Endothelial cell (in vitro differentiated cells): ENCODE results near the gene CFAP58. TPM values are rescaled to one million over a fixed set of nuclear protein-coding genes. Genes with fewer than 3 reads are reported as not detected.

Experiments
- DNase-seq: peaks from one replicate; pipeline ENCODE4 v3.0.0; 2021; ENCODE audit warnings: low spot score
- H3K27ac Mint-ChIP-seq: one replicate; pipeline ENCODE4 v1.8.0; 2021; ENCODE audit warnings: mixed read lengths, inconsistent platforms; ENCODE audit not compliant: unreplicated experiment
- H3K27me3 Mint-ChIP-seq: one replicate; pipeline ENCODE4 v1.8.0; 2021; ENCODE audit warnings: mild to moderate bottlenecking, moderate library complexity, mixed read lengths, inconsistent platforms; ENCODE audit not compliant: unreplicated experiment
- H3K36me3 Mint-ChIP-seq: one replicate; pipeline ENCODE4 v1.8.0; 2021; ENCODE audit warnings: mild to moderate bottlenecking, low read depth, mixed read lengths, inconsistent platforms; ENCODE audit not compliant: unreplicated experiment
- H3K4me1 Mint-ChIP-seq: one replicate; pipeline ENCODE4 v1.8.0; 2021; ENCODE audit warnings: mild to moderate bottlenecking, mixed read lengths, inconsistent platforms; ENCODE audit not compliant: unreplicated experiment
- H3K4me3 Mint-ChIP-seq: one replicate; pipeline ENCODE4 v1.8.0; 2021; ENCODE audit warnings: mild to moderate bottlenecking, mixed read lengths, inconsistent platforms; ENCODE audit not compliant: unreplicated experiment
- H3K9me3 Mint-ChIP-seq: one replicate; pipeline ENCODE4 v1.8.0; 2021; ENCODE audit warnings: mixed read lengths, inconsistent platforms; ENCODE audit not compliant: unreplicated experiment
- total RNA-seq: library from RNA; stranded (reverse); fragmentation: NEBNext Ultra II Directional; extraction: Animal tissue kit (Norgen Biotek cat#: 25700); gene quantifications from one replicate; pipeline ENCODE4 v1.2.1, GENCODE V29; 2021; ENCODE audit not compliant: unreplicated experiment
- TF ChIP-seq, protein P1 (sequence below): fragments of 200-600 bp; sonication (generic); IDR thresholded peaks from one replicate; pipeline ENCODE4 v1.5.0; 2021; ENCODE audit warnings: antibody characterized with exemption; ENCODE audit not compliant: unreplicated experiment

The CFAP58 gene
- total RNA-seq, 1 donor from 2014 or later, result 0.28 TPM

DNA sequence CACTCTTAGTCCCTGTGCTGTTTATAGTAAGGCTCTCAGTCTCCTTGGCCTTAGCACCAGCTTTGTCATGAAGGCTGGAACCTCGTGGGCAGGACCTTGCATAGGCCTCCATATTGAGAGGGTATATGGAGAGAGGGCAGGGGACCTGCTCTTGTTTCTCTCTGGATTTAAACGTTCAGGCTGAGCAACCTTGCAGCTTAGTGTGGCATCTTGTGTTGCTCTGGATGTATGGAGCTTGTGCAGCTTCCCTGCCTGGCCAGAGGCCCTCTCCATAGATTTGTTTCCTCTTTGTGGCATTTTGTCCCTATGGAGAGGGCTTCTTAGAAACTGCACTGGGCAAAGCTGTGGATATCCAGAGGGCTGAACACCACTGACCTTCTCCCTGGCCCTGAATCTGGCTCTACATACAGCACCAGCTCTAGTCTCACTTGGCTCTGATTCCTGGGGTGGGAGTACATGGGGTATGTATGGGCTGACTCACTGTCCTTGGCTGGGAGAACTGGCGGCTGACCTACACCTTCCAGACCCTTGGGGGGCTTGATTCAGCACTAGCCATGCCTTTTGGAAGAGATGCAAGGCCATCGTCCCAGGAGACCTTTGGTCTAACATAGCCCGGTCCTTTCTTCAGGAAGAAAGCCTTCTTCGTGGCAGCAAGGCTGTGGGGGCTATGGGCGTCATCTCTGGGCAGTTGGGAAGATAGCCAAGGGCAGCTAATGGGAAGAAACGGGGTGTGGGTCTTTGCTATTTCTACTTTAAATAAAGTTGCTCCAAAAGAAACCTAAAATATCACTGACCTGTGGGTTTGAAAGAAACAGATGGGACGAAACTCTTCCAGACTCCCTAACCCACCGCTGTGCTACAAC, 45.8 kb upstream of the CFAP58 start:
- Mint-ChIP-seq H3K4me1 (peaks cover 7% of the 10 kb centered on the region), H3K9me3 (peaks cover 6% of the 10 kb centered on the region), H3K4me3 (peak overlapping the region; percentile 32), H3K36me3 (peaks cover 11% of the 10 kb centered on the region), H3K27me3 (peaks cover 8% of the 10 kb centered on the region), H3K27ac (no peak overlapping the region)
- DNase-seq, result no peak
- TF ChIP-seq, protein P1, sequence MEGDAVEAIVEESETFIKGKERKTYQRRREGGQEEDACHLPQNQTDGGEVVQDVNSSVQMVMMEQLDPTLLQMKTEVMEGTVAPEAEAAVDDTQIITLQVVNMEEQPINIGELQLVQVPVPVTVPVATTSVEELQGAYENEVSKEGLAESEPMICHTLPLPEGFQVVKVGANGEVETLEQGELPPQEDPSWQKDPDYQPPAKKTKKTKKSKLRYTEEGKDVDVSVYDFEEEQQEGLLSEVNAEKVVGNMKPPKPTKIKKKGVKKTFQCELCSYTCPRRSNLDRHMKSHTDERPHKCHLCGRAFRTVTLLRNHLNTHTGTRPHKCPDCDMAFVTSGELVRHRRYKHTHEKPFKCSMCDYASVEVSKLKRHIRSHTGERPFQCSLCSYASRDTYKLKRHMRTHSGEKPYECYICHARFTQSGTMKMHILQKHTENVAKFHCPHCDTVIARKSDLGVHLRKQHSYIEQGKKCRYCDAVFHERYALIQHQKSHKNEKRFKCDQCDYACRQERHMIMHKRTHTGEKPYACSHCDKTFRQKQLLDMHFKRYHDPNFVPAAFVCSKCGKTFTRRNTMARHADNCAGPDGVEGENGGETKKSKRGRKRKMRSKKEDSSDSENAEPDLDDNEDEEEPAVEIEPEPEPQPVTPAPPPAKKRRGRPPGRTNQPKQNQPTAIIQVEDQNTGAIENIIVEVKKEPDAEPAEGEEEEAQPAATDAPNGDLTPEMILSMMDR, result no peak

DNA sequence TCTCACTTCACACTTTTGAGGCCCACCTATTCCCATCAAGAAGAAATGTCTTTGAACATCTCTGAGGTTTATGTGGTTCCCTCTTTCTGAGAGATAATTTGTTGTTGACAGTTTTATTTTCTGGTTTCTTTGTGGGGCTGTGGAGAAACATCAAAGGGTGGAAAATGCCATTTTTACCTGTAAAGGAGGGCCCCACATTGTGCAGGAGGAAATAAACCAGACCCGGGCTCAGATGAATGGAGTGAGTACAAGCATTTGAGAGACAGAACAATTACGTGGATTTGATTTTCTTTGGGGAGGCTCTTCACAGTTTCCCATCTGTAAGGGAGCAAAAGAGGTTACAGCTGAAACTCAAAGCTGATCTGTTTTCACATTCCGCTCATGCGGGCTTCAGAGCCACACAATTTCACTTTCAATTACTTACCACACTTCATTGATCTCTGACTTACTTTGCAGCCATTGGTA, 45.2 kb upstream of the CFAP58 start:
- peaks cover 5% of the 10 kb centered on the region for H3K27me3 Mint-ChIP-seq
- H3K36me3 Mint-ChIP-seq, result peaks cover 6% of the 10 kb centered on the region
- no peak for DNase-seq
- peak overlapping the region; percentile 32 for H3K4me3 Mint-ChIP-seq
- TF ChIP-seq, protein P1, result no peak
- H3K27ac Mint-ChIP-seq, result no peak overlapping the region
- H3K4me1 Mint-ChIP-seq, result peaks cover 7% of the 10 kb centered on the region
- H3K9me3 Mint-ChIP-seq, result no peaks in the 10 kb centered on the region

DNA sequence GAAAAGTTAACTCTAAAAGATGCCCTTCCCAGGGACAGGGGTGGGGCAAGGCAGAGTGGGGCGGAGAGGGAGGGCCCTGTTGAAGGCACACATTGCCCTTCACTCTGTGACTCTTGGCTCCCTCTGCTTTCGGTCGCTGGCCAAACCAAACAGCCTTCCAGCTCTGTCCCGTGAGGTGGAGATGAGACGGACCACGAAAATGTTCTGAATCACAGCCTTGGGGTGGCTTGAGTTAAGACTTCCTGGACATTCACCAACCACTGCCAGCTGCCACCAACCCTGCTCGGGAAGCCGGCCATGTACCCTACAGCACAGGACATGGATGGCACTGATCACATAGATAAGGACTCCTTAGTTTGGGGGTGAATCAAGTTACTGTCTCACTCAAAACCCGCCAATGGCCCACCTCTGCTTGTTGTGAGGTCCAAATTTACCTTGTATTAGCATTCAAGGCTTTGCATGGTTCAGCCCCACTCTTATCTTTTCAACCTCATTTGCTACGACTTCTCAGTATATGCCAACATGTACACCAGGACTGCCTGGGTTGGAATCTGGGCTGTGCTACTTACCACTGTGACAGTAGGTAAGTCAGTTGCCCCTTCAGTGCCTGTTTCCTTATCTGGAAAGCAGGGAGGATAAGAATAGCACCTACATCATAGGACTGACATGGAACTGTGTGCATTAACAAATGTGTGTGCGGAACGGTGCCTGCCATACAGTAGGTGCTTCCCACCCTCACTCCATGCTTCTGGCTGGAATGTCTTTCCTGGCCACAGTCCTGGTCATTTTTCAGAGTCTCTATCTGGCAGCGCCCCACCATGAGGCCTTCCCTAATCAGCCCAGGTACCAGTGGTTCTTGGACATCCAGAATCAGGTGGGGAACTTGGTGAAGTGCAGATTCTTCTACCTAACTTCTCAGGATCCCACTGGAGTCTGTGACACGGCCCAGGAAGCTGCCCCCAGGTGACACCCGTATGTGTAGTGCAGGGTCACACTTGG, 43.4 kb upstream of the CFAP58 start:
- Mint-ChIP-seq H3K4me3 (no peak overlapping the region), H3K27ac (no peak overlapping the region), H3K9me3 (no peaks in the 10 kb centered on the region), H3K27me3 (peaks cover 5% of the 10 kb centered on the region), H3K4me1 (peaks cover 7% of the 10 kb centered on the region), H3K36me3 (peaks cover 9% of the 10 kb centered on the region)
- DNase-seq, result no peak
- TF ChIP-seq, protein P1, result no peak

DNA sequence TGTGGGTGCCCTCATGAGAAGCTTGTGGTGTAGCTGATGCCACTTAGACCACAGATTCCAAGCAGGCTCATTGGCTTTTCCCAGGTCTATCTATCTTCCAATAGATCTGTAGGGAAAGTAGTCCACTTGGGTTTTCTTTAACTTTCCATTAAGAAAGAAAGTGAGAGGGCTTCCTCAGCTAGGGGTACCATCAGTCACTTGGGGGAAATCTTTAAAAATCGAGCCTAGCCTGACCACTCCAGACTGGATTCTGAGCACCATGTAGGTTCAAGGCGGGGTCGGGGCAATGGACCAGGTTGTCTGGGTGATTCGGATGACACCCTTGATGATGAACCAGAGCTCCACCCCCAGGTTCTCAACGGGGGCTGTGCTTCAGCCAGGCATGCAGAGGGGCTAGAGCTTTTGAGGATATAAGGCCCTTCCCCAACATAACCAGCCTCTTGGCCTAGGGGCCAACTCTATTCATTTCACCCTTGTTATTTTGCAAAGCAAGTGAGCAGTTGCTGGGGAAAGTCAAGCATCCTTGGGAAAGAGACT, 42.4 kb upstream of the CFAP58 start:
- Mint-ChIP-seq H3K36me3 (peaks cover 9% of the 10 kb centered on the region), H3K27me3 (peaks cover 5% of the 10 kb centered on the region), H3K27ac (no peak overlapping the region), H3K4me3 (no peak overlapping the region), H3K9me3 (no peaks in the 10 kb centered on the region), H3K4me1 (peaks cover 7% of the 10 kb centered on the region)
- TF ChIP-seq, protein P1, result no peak
- no peak for DNase-seq
